Endothelial cell (in vitro differentiated cells): Measurements from ENCODE around the gene SSC5D. TPM values are rescaled to one million over a fixed set of nuclear protein-coding genes. Genes with fewer than 3 reads are reported as not detected.

Experiments used
- DNase-seq: peaks from one replicate; pipeline ENCODE4 v3.0.0; 2021; ENCODE audit warnings: low spot score
- H3K27ac Mint-ChIP-seq: one replicate; pipeline ENCODE4 v1.8.0; 2021; ENCODE audit warnings: mixed read lengths, inconsistent platforms; ENCODE audit not compliant: unreplicated experiment
- H3K27me3 Mint-ChIP-seq: one replicate; pipeline ENCODE4 v1.8.0; 2021; ENCODE audit warnings: mild to moderate bottlenecking, moderate library complexity, mixed read lengths, inconsistent platforms; ENCODE audit not compliant: unreplicated experiment
- H3K36me3 Mint-ChIP-seq: one replicate; pipeline ENCODE4 v1.8.0; 2021; ENCODE audit warnings: mild to moderate bottlenecking, low read depth, mixed read lengths, inconsistent platforms; ENCODE audit not compliant: unreplicated experiment
- H3K4me1 Mint-ChIP-seq: one replicate; pipeline ENCODE4 v1.8.0; 2021; ENCODE audit warnings: mild to moderate bottlenecking, mixed read lengths, inconsistent platforms; ENCODE audit not compliant: unreplicated experiment
- H3K4me3 Mint-ChIP-seq: one replicate; pipeline ENCODE4 v1.8.0; 2021; ENCODE audit warnings: mild to moderate bottlenecking, mixed read lengths, inconsistent platforms; ENCODE audit not compliant: unreplicated experiment
- H3K9me3 Mint-ChIP-seq: one replicate; pipeline ENCODE4 v1.8.0; 2021; ENCODE audit warnings: mixed read lengths, inconsistent platforms; ENCODE audit not compliant: unreplicated experiment
- CTCF ChIP-seq: fragments of 200-600 bp; sonication (generic); IDR thresholded peaks from one replicate; pipeline ENCODE4 v1.5.0; 2021; ENCODE audit warnings: antibody characterized with exemption; ENCODE audit not compliant: unreplicated experiment
- total RNA-seq: library from RNA; stranded (reverse); fragmentation: NEBNext Ultra II Directional; extraction: Animal tissue kit (Norgen Biotek cat#: 25700); gene quantifications from one replicate; pipeline ENCODE4 v1.2.1, GENCODE V29; 2021; ENCODE audit not compliant: unreplicated experiment

SSC5D gene
- total RNA-seq, 1 donor from 2014 or later, result 0.95 TPM

DNA sequence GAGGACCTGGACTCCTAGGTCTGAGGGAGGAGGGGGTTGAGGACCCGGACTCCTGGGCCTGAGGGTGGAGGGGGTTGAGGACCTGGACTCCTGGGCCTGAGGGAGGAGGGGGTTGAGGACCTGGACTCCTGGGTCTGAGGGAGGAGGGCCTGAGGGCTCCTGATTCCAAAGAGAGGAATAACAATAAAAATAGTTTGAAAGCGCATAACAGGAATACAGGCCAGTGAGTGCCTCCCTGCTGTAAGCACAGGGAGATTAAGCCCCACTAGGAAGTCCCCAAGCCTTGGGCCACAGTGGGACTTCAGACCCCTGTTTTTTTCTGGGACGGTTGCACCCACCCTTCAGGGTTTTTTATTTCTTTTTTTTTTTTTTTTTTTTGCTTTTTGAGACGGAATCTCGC is 49.9 kb downstream of the SSC5D start:
- Mint-ChIP-seq H3K27me3 (peaks cover 7% of the 10 kb centered on the region), H3K36me3 (peaks cover 9% of the 10 kb centered on the region), H3K9me3 (no peaks in the 10 kb centered on the region), H3K4me3 (no peak overlapping the region), H3K27ac (no peak overlapping the region), H3K4me1 (no peaks in the 10 kb centered on the region)
- TF ChIP-seq CTCF, result no peak
- no peak for DNase-seq

- no peak overlapping the region for H3K27ac Mint-ChIP-seq
- DNase-seq, result no peak
Measured at GRCh38 chr19:55539090-55539984, 51.1 kb downstream of the SSC5D start.

GRCh38 chr19:55540619-55541018 is 52.4 kb downstream of the SSC5D start:
- Mint-ChIP-seq H3K4me1 (peaks cover 1% of the 10 kb centered on the region), H3K36me3 (peaks cover 10% of the 10 kb centered on the region), H3K4me3 (no peak overlapping the region), H3K9me3 (no peaks in the 10 kb centered on the region), H3K27ac (no peak overlapping the region), H3K27me3 (peaks cover 6% of the 10 kb centered on the region)
- TF ChIP-seq CTCF, result no peak
- no peak for DNase-seq

More at GRCh38 chr19:55539090-55539984, 51.1 kb downstream of the SSC5D start:
- peaks cover 7% of the 10 kb centered on the region for H3K27me3 Mint-ChIP-seq
- peaks cover 9% of the 10 kb centered on the region for H3K36me3 Mint-ChIP-seq
- no peaks in the 10 kb centered on the region for H3K4me1 Mint-ChIP-seq
- no peak for TF ChIP-seq CTCF
- H3K4me3 Mint-ChIP-seq, result no peak overlapping the region
- H3K9me3 Mint-ChIP-seq, result no peaks in the 10 kb centered on the region

- no peak for TF ChIP-seq CTCF
- Mint-ChIP-seq H3K27ac (no peak overlapping the region), H3K4me3 (no peak overlapping the region)
Measured at GRCh38 chr19:55541091-55541490, 52.9 kb downstream of the SSC5D start.

GRCh38 chr19:55542292-55542855 is 54.1 kb downstream of the SSC5D start:
- Mint-ChIP-seq H3K27me3 (peaks cover 8% of the 10 kb centered on the region), H3K4me3 (no peak overlapping the region), H3K9me3 (no peaks in the 10 kb centered on the region), H3K27ac (no peak overlapping the region), H3K36me3 (peaks cover 15% of the 10 kb centered on the region), H3K4me1 (peaks cover 9% of the 10 kb centered on the region)
- TF ChIP-seq CTCF, result no peak
- no peak for DNase-seq

More at GRCh38 chr19:55541091-55541490, 52.9 kb downstream of the SSC5D start:
- DNase-seq, result no peak
- Mint-ChIP-seq H3K9me3 (no peaks in the 10 kb centered on the region), H3K27me3 (peaks cover 8% of the 10 kb centered on the region), H3K36me3 (peaks cover 15% of the 10 kb centered on the region), H3K4me1 (peaks cover 6% of the 10 kb centered on the region)
